ENCODE data around the gene ESR2. TPM values are rescaled to one million over a fixed set of nuclear protein-coding genes. Genes with fewer than 3 reads are reported as not detected.
"Not testable (repeated sequence)": the region's sequence is repeated elsewhere in the genome, so short reads cannot be mapped to it uniquely, and the experiment has no call there.

Gene ESR2
- total RNA-seq, 1 donor from 2014 or later: 0.06 TPM

- DNase-seq (ENCODE audit: low read depth): no peak
- TF ChIP-seq, protein P1, sequence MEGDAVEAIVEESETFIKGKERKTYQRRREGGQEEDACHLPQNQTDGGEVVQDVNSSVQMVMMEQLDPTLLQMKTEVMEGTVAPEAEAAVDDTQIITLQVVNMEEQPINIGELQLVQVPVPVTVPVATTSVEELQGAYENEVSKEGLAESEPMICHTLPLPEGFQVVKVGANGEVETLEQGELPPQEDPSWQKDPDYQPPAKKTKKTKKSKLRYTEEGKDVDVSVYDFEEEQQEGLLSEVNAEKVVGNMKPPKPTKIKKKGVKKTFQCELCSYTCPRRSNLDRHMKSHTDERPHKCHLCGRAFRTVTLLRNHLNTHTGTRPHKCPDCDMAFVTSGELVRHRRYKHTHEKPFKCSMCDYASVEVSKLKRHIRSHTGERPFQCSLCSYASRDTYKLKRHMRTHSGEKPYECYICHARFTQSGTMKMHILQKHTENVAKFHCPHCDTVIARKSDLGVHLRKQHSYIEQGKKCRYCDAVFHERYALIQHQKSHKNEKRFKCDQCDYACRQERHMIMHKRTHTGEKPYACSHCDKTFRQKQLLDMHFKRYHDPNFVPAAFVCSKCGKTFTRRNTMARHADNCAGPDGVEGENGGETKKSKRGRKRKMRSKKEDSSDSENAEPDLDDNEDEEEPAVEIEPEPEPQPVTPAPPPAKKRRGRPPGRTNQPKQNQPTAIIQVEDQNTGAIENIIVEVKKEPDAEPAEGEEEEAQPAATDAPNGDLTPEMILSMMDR (conservative IDR thresholded peaks at IDR 0.05; ENCODE audit: low read depth, low read length): no peak
- H3K4me3 ChIP-seq (ENCODE audit: low read depth, low read length): no peak overlapping the region
Measured at GRCh38 chr14:64038841-64039542, 255.2 kb downstream of the ESR2 start.

DNA sequence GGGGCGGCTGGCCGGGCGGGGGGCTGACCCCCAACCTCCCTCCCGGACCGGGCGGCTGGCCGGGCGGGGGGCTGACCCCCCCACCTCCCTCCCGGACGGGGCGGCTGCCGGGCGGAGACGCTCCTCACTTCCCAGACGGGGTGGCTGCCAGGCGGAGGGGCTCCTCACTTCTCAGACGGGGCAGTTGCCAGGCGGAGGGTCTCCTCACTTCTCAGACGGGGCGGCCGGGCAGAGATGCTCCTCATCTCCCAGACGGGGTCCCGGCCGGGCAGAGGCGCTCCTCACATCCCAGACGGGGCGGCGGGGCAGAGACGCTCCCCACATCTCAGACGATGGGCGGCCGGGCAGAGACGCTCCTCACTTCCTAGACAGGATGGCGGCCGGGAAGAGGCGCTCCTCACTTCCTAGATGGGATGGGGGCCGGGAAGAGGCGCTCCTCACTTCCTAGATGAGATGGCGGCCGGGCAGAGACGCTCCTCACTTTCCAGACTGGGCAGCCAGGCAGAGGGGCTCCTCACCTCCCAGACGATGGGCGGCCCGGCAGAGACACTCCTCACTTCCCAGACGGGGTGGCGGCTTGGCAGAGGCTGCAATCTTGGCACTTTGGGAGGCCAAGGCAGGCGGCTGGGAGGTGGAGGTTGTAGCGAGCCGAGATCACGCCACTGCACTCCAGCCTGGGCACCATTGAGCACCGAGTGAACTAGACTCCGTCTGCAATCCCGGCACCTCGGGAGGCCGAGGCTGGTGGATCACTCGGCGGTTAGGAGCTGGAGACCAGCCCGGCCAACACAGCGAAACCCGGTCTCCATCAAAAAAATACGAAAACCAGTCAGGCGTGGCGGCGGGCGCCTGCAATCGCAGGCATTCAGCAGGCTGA, 256.1 kb downstream of the ESR2 start:
- DNase-seq (ENCODE audit: low read depth); H3K4me3 ChIP-seq (ENCODE audit: low read depth, low read length): not testable (repeated sequence)

- no peak overlapping the region for H3K4me3 ChIP-seq (ENCODE audit: low read depth, low read length)
- DNase-seq (ENCODE audit: low read depth): peak; percentile 13
- TF ChIP-seq, protein P1 (conservative IDR thresholded peaks at IDR 0.05; ENCODE audit: low read depth, low read length): no peak
Measured at GRCh38 chr14:64035143-64035542, 259.0 kb downstream of the ESR2 start.

Other genes starting within 250 kb of the ESR2 start
- 42.1 and 122 TPM in 2 replicates for gene MTHFD1, start 94.0 kb upstream of the ESR2 start, total RNA-seq
- 0.69 and 2.2 TPM in 2 replicates for gene AKAP5, start 171.1 kb upstream of the ESR2 start, total RNA-seq
- 2.4 and 2.6 TPM in 2 replicates for gene ZBTB25, start 209.5 kb upstream of the ESR2 start, total RNA-seq
- gene ZBTB1, start 210.4 kb upstream of the ESR2 start, total RNA-seq: 20.8 and 26.7 TPM in 2 replicates
- 23.9 and 25.6 TPM in 2 replicates for gene HSPA2, start 246.4 kb upstream of the ESR2 start, total RNA-seq